Left kidney (tissue), 2 donors: ENCODE results near the gene CRACR2A. TPM values are rescaled to one million over a fixed set of nuclear protein-coding genes. Genes with fewer than 3 reads are reported as not detected.

Experiments
- DNase-seq: peaks from one replicate; pipeline ENCODE4 v3.0.0-alpha.2; 2013
- polyA plus RNA-seq: library from polyadenylated mRNA; unstranded; fragments of 120-200 nt; gene quantifications from one replicate; pipeline ENCODE4 v1.2.1, GENCODE V29; 2013; ENCODE audit not compliant: insufficient read length

CRACR2A gene
- polyA plus RNA-seq, 1 donor = 2.0 TPM

- no peak for DNase-seq
Measured at GRCh38 chr12:3595721-3596120, 157.2 kb downstream of the CRACR2A start.

- no peak for DNase-seq
Measured at GRCh38 chr12:3594966-3595365, 157.9 kb downstream of the CRACR2A start.

GRCh38 chr12:3593906-3594483 is 158.9 kb downstream of the CRACR2A start:
- DNase-seq = no peak

GRCh38 chr12:3592856-3593625 is 159.9 kb downstream of the CRACR2A start:
- DNase-seq = no peak

GRCh38 chr12:3589745-3590144 is 163.2 kb downstream of the CRACR2A start:
- no peak for DNase-seq

GRCh38 chr12:3587402-3588013 is 165.4 kb downstream of the CRACR2A start:
- DNase-seq = no peak

GRCh38 chr12:3583656-3584334 is 169.1 kb downstream of the CRACR2A start:
- no peak for DNase-seq

- DNase-seq = no peak
Measured at GRCh38 chr12:3580094-3580749, 172.7 kb downstream of the CRACR2A start.

GRCh38 chr12:3579446-3580093 is 173.3 kb downstream of the CRACR2A start:
- DNase-seq = no peak

- DNase-seq = no peak
Measured at GRCh38 chr12:3578557-3578956, 174.4 kb downstream of the CRACR2A start.

- DNase-seq = no peak
Measured at GRCh38 chr12:3576891-3577290, 176.0 kb downstream of the CRACR2A start.

GRCh38 chr12:3574986-3575385 is 177.9 kb downstream of the CRACR2A start:
- DNase-seq = no peak

GRCh38 chr12:3572560-3572959 is 180.3 kb downstream of the CRACR2A start:
- no peak for DNase-seq

- DNase-seq = no peak
Measured at GRCh38 chr12:3571724-3572123, 181.2 kb downstream of the CRACR2A start.

GRCh38 chr12:3571323-3571722 is 181.6 kb downstream of the CRACR2A start:
- no peak for DNase-seq

- no peak for DNase-seq
Measured at GRCh38 chr12:3568695-3569094, 184.2 kb downstream of the CRACR2A start.

GRCh38 chr12:3565985-3566384 is 186.9 kb downstream of the CRACR2A start:
- no peak for DNase-seq
